HG02623 (cell line): ENCODE data around the gene MSH3.
"Not testable (repeated sequence)": the region's sequence is repeated elsewhere in the genome, so short reads cannot be mapped to it uniquely, and the experiment has no call there.

Experiments
- ATAC-seq: cut with Tn5 transposase; IDR thresholded peaks from one replicate; pipeline ENCODE4 v1.9.1; 2021; ENCODE audit warnings: moderate library complexity; ENCODE audit not compliant: unreplicated experiment

MSH3 gene

DNA sequence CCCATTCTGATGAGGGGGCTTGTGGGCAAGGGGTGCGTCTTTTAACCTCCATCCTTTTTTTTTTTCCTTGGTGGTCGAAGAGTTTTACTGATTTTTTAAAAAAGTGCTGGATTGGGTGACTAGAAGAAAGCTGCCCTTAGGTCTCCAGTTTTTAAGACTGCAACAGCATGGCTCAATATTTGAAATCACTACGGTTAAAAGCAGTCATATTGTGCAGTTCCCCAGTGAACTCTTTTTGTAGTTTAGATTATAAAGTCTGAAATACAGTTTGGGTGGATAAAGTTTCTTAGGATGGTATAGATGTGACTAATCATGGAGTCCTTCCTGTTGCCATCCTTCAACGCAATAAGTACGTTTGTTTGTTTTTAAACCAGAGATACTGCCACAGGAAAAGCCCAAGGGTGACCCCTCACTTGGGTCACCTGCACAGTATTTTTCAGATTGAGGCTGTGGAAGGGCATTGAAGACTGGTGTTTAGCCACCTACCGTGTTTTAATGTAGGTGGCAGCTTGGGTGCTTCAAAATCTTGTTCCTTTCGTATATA, 851 bp downstream of the MSH3 start:
- no peak for ATAC-seq

GRCh38 chr5:80656425-80656824, 2.0 kb downstream of the MSH3 start:
- no peak for ATAC-seq

DNA sequence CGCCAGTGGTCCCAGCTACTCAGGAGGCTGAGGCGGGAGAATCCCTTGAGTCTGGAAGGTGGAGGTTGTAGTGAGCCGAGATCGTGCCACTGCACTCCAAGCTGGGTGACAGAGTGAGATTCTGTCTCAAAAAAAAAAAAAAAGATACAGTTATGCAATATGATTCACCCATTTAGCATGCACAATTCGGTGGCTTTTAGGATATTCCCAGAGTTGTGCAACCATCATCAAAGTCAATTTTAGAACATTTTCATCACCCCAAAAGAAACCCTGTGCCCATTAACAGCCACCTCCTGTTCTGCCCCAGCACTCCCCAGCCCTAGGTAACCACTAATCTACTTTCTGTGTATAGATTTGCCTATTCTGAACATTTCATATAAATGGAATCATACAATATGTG, 4.7 kb downstream of the MSH3 start:
- ATAC-seq = no peak

DNA sequence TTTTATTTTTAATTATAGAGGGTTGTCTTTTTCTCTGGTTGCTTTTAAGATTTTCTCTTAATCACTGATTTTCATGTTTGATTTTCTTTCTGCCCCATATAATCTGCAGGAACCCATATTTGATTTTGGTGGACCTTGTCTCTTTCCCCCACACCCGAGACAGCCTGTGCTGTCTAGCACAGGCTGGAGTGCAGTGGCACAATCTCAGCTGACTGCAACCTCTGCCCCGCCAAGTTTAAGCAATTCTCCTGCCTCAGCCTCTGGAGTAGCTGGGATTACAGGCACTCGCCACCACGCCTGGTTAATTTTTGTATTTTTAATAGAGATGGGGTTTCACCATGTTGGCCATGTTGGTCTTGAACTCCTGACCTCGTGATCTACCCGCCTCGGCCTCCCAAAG, 6.2 kb downstream of the MSH3 start:
- ATAC-seq = not testable (repeated sequence)

- no peak for ATAC-seq
Observed at GRCh38 chr5:80662108-80662507, 7.7 kb downstream of the MSH3 start.

- ATAC-seq = no peak
Observed at GRCh38 chr5:80665057-80665456, 10.6 kb downstream of the MSH3 start.

DNA sequence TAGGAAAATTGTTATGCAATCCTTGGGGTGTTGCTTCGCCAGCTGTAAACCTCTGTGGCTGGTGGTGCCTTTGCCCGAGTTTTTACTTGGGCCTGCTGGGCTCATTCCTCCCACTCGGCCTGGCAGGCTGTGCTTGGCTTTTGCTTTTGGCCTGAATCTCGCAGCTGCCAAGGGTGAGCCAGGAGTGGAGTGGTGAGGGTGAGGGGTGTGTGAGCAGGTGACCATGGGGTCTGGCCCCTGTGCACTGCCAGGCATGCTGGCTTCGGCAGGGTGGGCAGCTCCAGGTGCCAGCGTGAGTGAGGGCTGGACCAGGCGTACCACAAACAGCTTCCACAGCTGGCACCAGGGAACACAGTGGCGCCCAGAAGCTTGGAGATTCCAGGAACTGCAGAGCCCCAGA, 12.9 kb downstream of the MSH3 start:
- ATAC-seq = no peak

DNA sequence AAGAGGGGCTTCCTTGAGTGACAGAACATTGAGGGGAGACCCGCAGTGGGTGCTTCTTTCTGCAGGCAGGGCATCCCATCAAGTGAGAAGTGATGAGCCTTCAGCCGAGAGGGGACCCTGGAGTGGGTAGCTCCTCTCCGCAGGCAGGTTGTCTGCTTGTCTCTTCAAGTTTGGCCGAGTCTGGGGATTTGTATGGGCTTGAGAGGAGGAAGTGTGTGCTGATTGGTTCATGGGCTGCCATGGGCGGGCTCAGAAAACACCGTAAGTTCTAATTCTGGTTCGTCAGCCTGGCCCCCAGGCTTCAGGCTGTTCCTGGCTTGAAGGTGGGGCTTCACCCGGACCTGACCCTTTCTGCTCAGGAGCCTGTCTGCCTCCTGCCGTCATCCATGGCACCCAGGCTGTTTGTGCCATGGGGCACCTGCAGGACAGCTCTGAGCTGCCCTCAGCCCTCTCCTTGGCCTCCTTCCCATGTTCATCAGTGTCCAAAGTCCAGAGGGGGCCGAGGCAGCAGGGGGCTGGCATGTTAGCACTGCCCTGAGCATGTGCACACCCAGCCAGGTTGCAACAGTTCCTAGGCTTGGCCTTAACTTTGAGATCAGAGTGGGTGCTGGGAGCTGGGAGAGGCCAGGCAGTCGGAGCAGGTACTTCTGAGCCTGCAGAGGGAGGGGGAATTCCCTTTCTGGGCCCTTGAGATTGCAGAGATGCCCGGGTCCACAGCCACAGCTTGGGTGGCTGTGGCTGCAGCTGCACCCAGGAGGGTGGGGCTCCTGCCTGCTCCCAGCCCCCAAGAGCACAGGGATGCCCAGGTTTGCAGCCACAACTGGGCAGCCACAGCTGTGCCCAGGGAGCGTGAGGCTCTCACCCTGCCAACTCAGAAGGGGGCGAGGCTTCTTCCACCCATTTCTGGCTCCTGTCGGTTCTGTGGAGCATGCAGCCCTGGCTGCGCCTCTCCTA, 13.8 kb downstream of the MSH3 start:
- ATAC-seq = peak; percentile 71

DNA sequence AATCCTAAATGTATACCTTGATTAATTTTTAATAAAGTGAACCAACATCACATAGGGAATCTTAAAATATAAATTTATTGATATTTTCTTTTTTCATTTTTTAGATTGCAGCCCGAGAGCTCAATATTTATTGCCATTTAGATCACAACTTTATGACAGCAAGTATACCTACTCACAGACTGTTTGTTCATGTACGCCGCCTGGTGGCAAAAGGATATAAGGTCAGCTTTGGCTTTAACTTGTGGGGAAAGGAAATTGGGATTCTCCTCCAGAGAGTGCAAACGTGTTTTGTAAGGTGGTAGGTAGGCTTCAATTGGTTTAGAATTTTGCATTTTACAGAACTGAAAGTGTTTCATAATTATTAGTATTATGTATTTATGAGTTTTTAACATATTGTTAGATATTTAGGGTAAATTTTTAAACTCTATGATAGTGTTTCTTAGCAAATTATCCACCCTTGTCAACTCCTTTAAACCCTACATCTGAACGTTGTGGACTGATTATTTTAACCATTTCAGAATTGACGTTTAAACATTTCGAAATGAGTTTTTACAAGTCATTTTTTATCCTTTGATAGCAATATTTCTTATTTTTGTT, 17.8 kb downstream of the MSH3 start:
- no peak for ATAC-seq

DNA sequence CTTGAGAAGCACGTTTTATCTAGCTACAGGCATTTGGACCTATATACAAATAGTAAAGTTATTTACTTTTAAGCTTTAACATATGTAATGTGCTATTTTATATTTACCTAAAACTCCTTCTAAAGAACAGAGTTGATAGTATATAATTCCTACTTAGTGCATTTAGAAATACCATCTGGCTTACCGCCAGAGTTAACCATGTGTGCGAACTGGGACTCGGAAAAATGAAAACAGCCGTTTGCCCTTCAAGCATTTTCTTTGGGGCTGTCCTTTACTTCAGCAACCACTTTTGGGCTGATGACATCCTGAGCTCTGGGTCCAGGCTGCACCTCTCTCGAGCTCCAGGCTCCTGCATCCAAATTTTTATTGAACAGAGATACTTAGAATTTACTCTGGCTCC, 22.3 kb downstream of the MSH3 start:
- ATAC-seq = no peak

DNA sequence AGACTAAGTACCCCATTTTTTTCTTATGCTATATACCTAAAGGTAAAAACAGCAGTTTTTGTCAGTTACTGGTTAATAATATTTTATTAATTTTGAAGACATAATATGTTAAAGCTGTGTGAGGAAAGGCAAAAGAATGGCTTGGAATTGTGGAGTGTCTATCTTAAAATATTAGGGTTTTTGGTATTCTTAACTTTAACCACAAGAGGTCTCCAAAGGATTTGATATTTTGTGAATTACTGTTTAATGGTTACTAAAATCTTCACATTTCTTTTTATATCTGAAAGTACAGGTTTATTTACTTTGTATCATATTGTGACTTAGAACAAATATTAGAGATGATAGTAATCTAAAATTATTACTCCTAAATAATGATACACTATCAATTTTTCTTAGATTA, 32.3 kb downstream of the MSH3 start:
- ATAC-seq = no peak

DNA sequence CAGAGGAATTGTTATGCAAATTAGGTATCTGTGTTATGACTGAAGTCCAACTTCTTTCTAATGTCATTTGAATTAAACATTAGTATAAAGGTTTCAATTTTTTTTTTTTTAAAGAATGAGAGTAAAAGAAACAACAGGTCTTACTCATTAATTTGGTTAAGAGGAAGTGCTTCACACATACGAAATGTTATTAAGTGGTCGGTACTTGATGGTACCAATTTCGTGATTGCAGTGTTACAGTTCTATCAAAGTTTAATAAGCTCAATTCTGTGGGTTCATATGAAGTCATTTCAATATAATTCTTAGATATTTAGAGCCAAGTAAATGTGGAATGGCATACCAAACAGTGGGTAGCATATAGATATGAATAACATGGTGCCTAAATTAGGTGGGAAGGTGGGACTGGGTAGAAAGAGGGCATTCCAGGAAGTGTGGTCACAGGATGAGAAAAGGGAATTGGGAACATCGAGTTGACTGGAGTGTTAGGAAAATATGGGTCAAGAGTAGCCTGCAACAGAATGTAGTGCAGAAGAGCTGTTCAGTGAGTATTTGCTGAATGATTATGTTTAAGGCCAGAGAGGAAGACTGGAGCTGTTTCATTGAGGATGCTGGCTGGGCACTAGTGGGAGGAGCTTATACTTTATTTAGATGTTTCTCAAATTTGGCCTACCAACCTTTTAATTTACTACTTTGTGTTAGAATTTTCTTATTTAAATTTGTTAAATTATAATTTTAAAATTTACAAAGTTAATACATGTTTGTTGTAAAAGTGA, 34.4 kb downstream of the MSH3 start:
- ATAC-seq = no peak

DNA sequence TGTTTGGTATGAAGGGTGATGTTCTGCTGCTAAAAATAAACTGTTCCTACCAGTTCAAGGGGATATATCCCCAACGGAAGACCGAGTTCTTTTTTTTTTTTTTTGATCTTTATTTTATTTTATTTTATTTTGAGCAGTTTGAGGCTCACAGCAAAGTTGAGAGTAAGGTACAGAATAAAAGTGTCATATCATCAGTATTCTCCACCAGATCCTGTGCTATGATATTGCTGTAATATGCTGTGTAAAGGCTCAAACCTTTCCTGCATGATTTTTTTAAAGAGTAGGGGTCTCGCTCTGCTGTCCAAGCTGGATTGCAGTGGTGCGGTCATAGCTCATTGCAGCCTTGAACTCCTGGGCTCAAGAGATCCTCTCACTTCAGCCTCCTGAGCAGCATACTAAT, 35.2 kb downstream of the MSH3 start:
- no peak for ATAC-seq

DNA sequence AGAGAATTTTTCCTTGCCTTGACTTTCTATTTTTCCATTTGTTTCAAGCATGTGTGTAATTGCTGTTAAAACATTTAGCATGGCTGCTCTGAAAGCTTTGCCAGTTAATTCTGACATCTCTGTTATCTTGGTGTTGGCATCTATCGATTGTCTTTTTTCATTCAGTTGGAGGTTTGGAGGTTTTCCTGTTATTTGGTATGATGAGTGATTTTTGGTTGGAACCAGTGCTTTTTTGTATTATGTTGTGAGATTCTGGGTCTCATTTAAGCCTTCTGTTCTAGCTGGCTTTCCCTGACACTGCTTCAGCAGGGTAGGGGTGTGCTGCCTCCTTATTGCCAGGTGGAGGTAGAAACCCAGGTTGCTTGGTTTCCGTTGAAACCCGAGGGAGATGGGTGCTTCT, 41.2 kb downstream of the MSH3 start:
- ATAC-seq = no peak

GRCh38 chr5:80696450-80696849, 42.0 kb downstream of the MSH3 start:
- ATAC-seq = no peak

- ATAC-seq = no peak
Observed at GRCh38 chr5:80697100-80697499, 42.6 kb downstream of the MSH3 start.

- no peak for ATAC-seq
Observed at GRCh38 chr5:80698369-80698768, 43.9 kb downstream of the MSH3 start.

GRCh38 chr5:80701597-80701996, 47.1 kb downstream of the MSH3 start:
- ATAC-seq = no peak

DNA sequence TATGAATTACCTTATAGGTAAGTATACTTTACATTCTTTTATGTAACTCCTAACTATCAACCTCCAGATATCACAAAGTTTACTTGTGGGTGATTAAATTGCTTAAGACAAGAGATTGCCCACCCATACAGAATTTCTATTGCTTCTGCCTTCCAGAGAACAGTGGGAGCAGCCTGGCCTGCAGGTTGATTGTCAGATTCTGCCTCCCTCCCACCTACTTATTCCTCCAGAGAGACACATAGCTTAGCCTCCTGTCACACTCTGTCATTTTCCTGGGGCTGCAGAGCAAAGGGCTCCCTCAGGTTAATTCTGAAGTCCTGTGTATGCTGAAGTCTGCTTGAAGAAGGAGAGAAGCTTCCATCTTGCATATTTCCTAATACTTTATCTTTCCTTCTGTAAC, 48.8 kb downstream of the MSH3 start:
- ATAC-seq = no peak

GRCh38 chr5:80703747-80704146, 49.3 kb downstream of the MSH3 start:
- ATAC-seq = no peak

DNA sequence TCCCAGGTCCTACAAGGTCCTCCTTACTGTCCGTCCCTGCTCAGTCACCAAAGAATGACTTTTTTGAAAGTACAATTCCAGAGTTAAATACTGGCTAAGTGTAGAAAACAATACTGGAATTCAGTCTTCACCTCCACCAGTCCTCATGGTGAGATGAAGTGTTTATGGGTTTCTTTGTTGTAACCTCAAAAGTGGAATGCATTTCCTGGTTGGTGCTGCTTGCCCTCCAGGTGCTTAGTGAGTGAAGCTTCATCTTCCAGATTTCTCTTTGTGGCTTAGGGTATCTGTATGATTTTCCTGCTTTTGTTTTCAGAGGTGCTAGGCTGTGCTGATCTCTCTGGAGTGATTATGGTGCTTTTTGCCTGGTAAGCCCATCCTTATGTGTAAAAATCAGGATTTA, 49.8 kb downstream of the MSH3 start:
- no peak for ATAC-seq
